ENCODE results near the gene ECHDC1.

- no peak for TF ChIP-seq CTCF (IDR thresholded peaks at IDR 0.05)
- no peak for TF ChIP-seq POLR2A (IDR thresholded peaks at IDR 0.05)
Observed at GRCh38 chr6:127288705-127289104, 54.7 kb downstream of the ECHDC1 start.
